GM12878 (cell line): ENCODE results near the gene PAQR8. TPM values are rescaled to one million over a fixed set of nuclear protein-coding genes. Genes with fewer than 3 reads are reported as not detected.

Experiments
- ATAC-seq: fragments of 200-7000 bp; cut with Tn5 transposase; 3 replicates; pipeline ENCODE4 v1.9.1; 2020; ENCODE audit warnings: mild to moderate bottlenecking, moderate library complexity
- BruUV-seq: library from RNA; stranded (reverse); fragments of 400-500 nt; replicated peaks from 2 replicates; lab custom pipeline; 2021; lab: Mats Ljungman, UMichigan
- CTCF ChIA-PET: fragments of 300-600 bp; sonication (Branson Sonifier 250); formaldehyde crosslinking; extraction: SDS; loops from one replicate; lab custom pipeline; 2021; ENCODE audit warnings: inconsistent platforms; lab: Yijun Ruan, JAX
- POLR2A ChIA-PET: fragments of 350-600 bp; formaldehyde crosslinking; extraction: SDS; loops from one replicate; lab custom pipeline; 2021; ENCODE audit warnings: inconsistent platforms; lab: Charles Lee
- RAD21 ChIA-PET: fragments of 300-600 bp; sonication (Branson Sonifier 250); formaldehyde crosslinking; loops from one replicate; lab custom pipeline; 2023; ENCODE audit warnings: antibody characterized with exemption; ENCODE audit not compliant: unreplicated experiment; lab: Charles Lee
- SMC1A ChIA-PET: fragments of 300-600 bp; sonication (Branson Sonifier 250); formaldehyde crosslinking; loops from one replicate; lab custom pipeline; 2023; ENCODE audit not compliant: unreplicated experiment, uncharacterized antibody; lab: Charles Lee
- DNase-seq: peaks from one replicate; pipeline ENCODE4 v3.0.0-alpha.2; 2011; ENCODE audit warnings: low read depth, low spot score
- FAIRE-seq: peaks from 3 replicates; lab custom pipeline; 2011; peaks lifted over from hg19 to GRCh38; lab: Jason Lieb, UNC
- H2AFZ ChIP-seq: 2 replicates; pipeline ENCODE4 v1.6.0; 2011; ENCODE audit warnings: low read depth, low read length, control low read depth; ENCODE audit not compliant: control insufficient read depth
- H3K27ac ChIP-seq: 2 replicates; pipeline ENCODE4 v1.5.1; 2011; ENCODE audit warnings: control low read depth; ENCODE audit not compliant: control insufficient read depth, insufficient read depth
- H3K27me3 ChIP-seq, 2 experiments: replicated peaks in 1 of 2; 2 replicates each; pipeline versions ENCODE4 v1.6.0 to v1.6.1; 2011; ENCODE audit warnings: low read length in 1 of 2; ENCODE audit not compliant: control insufficient read depth in 2 of 2, insufficient read depth in 2 of 2
- H3K36me3 ChIP-seq, 2 experiments: 2 replicates each; pipeline ENCODE4 v1.5.1; 2011; ENCODE audit warnings: low read length in 1 of 2; ENCODE audit not compliant: control insufficient read depth in 2 of 2, insufficient read depth in 2 of 2
- H3K4me1 ChIP-seq: 2 replicates; pipeline ENCODE4 v1.6.1; 2011; ENCODE audit warnings: mild to moderate bottlenecking, low read length, moderate library complexity, mixed read lengths; ENCODE audit not compliant: control insufficient read depth, insufficient read depth
- H3K4me2 ChIP-seq: 2 replicates; pipeline ENCODE4 v1.6.0; 2011; ENCODE audit warnings: control low read depth; ENCODE audit not compliant: control insufficient read depth, insufficient read depth
- H3K4me3 ChIP-seq: fragments of 200-600 bp; sonication (generic); 2 replicates; pipeline ENCODE4 v1.5.1; 2016
- H3K79me2 ChIP-seq: 2 replicates; pipeline ENCODE4 v1.6.0; 2011; ENCODE audit warnings: low read length; ENCODE audit not compliant: control insufficient read depth, insufficient read depth
- H3K9ac ChIP-seq: 2 replicates; pipeline ENCODE4 v1.8.0; 2011; ENCODE audit warnings: low read length, control low read depth, mixed read lengths; ENCODE audit not compliant: control insufficient read depth, insufficient read depth
- H3K9me3 ChIP-seq: replicated peaks from 3 replicates; pipeline ENCODE4 v1.5.1; 2011; ENCODE audit warnings: mild to moderate bottlenecking, low read length; ENCODE audit not compliant: control insufficient read depth, insufficient read depth
- H4K20me1 ChIP-seq: 2 replicates; pipeline ENCODE4 v1.6.0; 2011; ENCODE audit not compliant: control insufficient read depth, insufficient read depth
- JUND ChIP-seq: IDR thresholded peaks from 2 replicates; pipeline ENCODE4 v1.6.1; 2012; ENCODE audit warnings: low read depth, mild to moderate bottlenecking, low read length, improper control_type of control experiment, moderate library complexity
- USF2 ChIP-seq: IDR thresholded peaks from 2 replicates; pipeline ENCODE4 v1.6.1; 2011; ENCODE audit warnings: low read depth, low read length, improper control_type of control experiment, borderline replicate concordance
- WGBS: methylation state at CpG from one replicate; pipeline ENCODE4 v1.1.6; 2016; ENCODE audit warnings: low lambda C conversion rate; ENCODE audit not compliant: insufficient replicate concordance, insufficient coverage; ENCODE audit errors: missing lambda C conversion rate; 5-methylcytosine and 5-hydroxymethylcytosine counted together
- in situ Hi-C: fragments of 300-500 bp; cut with MboI; formaldehyde crosslinking; loops from 9 replicates; pipeline ENCODE4 v1.14.3; 2018; ENCODE audit warnings: mixed read lengths
- intact Hi-C: fragments of 100-400 bp; cut with micrococcal nuclease; formaldehyde crosslinking; loops from one replicate; pipeline ENCODE4 v1.14.2; 2022; ENCODE audit not compliant: unreplicated experiment
- polyA plus RNA-seq, 11 experiments: library from polyadenylated mRNA; depleted of rRNA in 4 of 11; unstranded in 6 of 11; stranded (reverse) in 5 of 11; fragments of >200 nt; fragmentation: Nextera tagmentation in 4 of 11; fragmentation: Illumina TruSeq in 1 of 11; extraction: Ambion mirVana in 4 of 11; extraction: Trizol in 1 of 11; gene quantifications; 1 replicate in 1 of 11; 2 replicates in 10 of 11; pipeline versions ENCODE4 v1.2.1 to v1.2.3, GENCODE V29; 2011 to 2016; ENCODE audit warnings: inconsistent platforms in 2 of 11, missing spikeins in 2 of 11, low read depth in 1 of 11
- total RNA-seq, 4 experiments: library from RNA; depleted of rRNA in 3 of 4; stranded (reverse); fragments of >200 nt in 3 of 4; fragmentation: Illumina TruSeq in 1 of 4; extraction: Trizol in 1 of 4; gene quantifications; 2 replicates each; pipeline versions ENCODE4 v1.2.1 to v1.2.3, GENCODE V29; 2013 to 2021

The PAQR8 gene
- total and polyA plus RNA-seq, 10 of the 15 experiments (the other 5 are each of a cell fraction or from before 2014, with no cell fraction given): 3.9 to 22.4 (median 14.6) TPM

- ChIA-PET POLR2A (interaction anchor here (0.7 to 1.5 kb wide), 2 partner anchors 9 to 158 kb away, joined by 3 read pairs; no protein-coding TSS in a partner anchor), RAD21 (interaction anchor here (0.7 to 8.0 kb wide), 8 partner anchors 78 to 250 kb away, joined by 3 to 124 read pairs (median 8); no protein-coding TSS in a partner anchor), CTCF (interaction anchor here (0.9 to 11.2 kb wide), 22 partner anchors 13 to 279 kb away, joined by 3 to 137 read pairs (median 10); partner anchors contain the start of genes MCM3 and TRAM2), SMC1A (interaction anchor here (0.7 to 13.5 kb wide), 18 partner anchors 17 to 248 kb away, joined by 3 to 249 read pairs (median 8); partner anchors contain the start of gene MCM3)
- FAIRE-seq: no peak
- Histone ChIP-seq H4K20me1 (no peaks in the 10 kb centered on the region), H2AFZ (no peak overlapping the region), H3K4me2 (no peak overlapping the region), H3K27me3 (no peaks in the 10 kb centered on the region), H3K27ac (no peak overlapping the region), H3K9me3 (no peaks in the 10 kb centered on the region), H3K4me3 (no peak overlapping the region), H3K79me2 (no peaks in the 10 kb centered on the region; the same call in 1 of the 2 replicates), H3K9ac (no peak overlapping the region), H3K4me1 (peaks cover 18% of the 10 kb centered on the region), H3K36me3 (no peaks in the 10 kb centered on the region)
- no TSS peak for BruUV-seq
- TF ChIP-seq JUND: no peak
- in situ Hi-C loops (loop anchor here (5.0 kb wide), 3 partner anchors 80 to 245 kb away; partner anchors contain the start of gene TRAM2), intact Hi-C loops (no loop called here)
- DNase-seq: no peak
- 92% methylated on average over 5 of the region's 5 CpGs for WGBS
- no peak for ATAC-seq
Observed at GRCh38 chr6:52417675-52418111, 55.7 kb downstream of the PAQR8 start.

- no peaks in the 10 kb centered on the region for H3K36me3 ChIP-seq
- H3K9me3 ChIP-seq: no peaks in the 10 kb centered on the region
- H3K4me2 ChIP-seq: no peak overlapping the region
- H3K79me2 ChIP-seq: no peaks in the 10 kb centered on the region; the same call in 1 of the 2 replicates
- SMC1A ChIA-PET: interaction anchor here (0.6 to 13.5 kb wide), 25 partner anchors 8 to 256 kb away, joined by 3 to 249 read pairs (median 5); partner anchors contain the start of gene MCM3
- CTCF ChIA-PET: interaction anchor here (0.8 to 11.2 kb wide), 19 partner anchors 11 to 250 kb away, joined by 3 to 137 read pairs (median 8); partner anchors contain the start of genes MCM3 and TRAM2
- POLR2A ChIA-PET: interaction anchor here (0.6 to 2.4 kb wide), 9 partner anchors 10 to 244 kb away, joined by 3 to 16 read pairs (median 5); partner anchors contain the start of gene MCM3
- in situ Hi-C loops (loop anchor here (5.0 kb wide), 3 partner anchors 79 to 244 kb away; partner anchors contain the start of gene TRAM2), intact Hi-C loops (no loop called here)
- BruUV-seq: no TSS peak
- no peak overlapping the region for H3K27ac ChIP-seq
- RAD21 ChIA-PET: interaction anchor here (0.7 to 8.0 kb wide), 16 partner anchors 15 to 249 kb away, joined by 3 to 124 read pairs (median 8); partner anchors contain the start of genes MCM3 and TRAM2
- ATAC-seq: no peak
- FAIRE-seq: no peak
- H2AFZ ChIP-seq: no peak overlapping the region
- H3K9ac ChIP-seq: no peak overlapping the region
- no peaks in the 10 kb centered on the region for H3K27me3 ChIP-seq
- DNase-seq: no peak
- H3K4me1 ChIP-seq: peaks cover 18% of the 10 kb centered on the region
- H4K20me1 ChIP-seq: no peaks in the 10 kb centered on the region
- 45% methylated on average over 2 of the region's 2 CpGs for WGBS
- no peak overlapping the region for H3K4me3 ChIP-seq
- TF ChIP-seq USF2: no peak
- TF ChIP-seq, all 136 proteins: peak for 0
Observed at GRCh38 chr6:52418606-52419005, 56.7 kb downstream of the PAQR8 start.
